ENCODE results near the gene MSRB1.
"Not testable (repeated sequence)": the region's sequence is repeated elsewhere in the genome, so short reads cannot be mapped to it uniquely, and the experiment has no call there.

MSRB1 gene

DNA sequence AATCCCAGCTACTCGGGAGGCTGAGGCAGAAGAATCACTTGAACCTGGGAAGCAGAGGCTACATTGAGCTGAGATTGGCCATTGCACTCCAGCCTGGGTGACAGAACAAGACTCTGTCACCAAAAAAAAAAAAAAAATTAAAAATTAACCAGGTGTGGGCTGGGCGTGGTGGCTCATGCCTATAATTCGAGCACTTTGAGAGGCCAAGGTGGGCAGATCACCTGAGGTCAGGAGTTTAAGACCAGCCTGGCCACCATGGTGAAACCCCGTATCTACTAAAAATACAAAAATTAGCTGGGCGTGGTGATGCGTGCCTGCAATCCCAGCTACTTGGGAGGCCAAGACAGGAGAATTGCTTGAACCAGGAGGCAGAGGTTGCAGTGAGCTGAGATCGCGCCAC lies 3.2 kb downstream of the MSRB1 start:
- DNase-seq (ENCODE audit: low read depth, low spot score): not testable (repeated sequence)

DNA sequence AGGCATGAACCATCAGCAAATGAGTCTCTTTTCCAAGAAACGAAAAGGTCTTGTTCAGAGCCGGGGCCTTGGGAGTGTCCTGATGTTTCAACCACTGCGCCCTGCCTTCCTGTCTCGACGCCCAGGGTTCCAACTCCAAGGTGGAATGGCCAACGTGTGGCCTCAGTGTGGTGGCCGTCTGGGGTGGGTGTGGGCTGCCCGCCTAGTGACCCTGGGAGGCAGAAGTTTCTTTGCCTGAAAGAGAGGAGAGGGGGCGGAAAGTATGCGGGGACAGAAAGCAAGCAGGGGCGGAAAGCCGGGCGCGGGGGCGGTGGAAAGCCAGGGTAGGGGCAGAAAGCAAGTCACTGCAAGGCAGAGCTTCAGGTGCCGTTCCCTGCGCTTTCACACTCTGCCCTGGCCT lies 4.1 kb downstream of the MSRB1 start:
- no peak for DNase-seq (ENCODE audit: low read depth, low spot score)

- no peak for DNase-seq (ENCODE audit: low read depth, low spot score)
Measured at GRCh38 chr16:1938316-1938715, 4.7 kb downstream of the MSRB1 start.

GRCh38 chr16:1936945-1937479 lies 6.0 kb downstream of the MSRB1 start:
- DNase-seq (ENCODE audit: low read depth, low spot score): no peak

DNA sequence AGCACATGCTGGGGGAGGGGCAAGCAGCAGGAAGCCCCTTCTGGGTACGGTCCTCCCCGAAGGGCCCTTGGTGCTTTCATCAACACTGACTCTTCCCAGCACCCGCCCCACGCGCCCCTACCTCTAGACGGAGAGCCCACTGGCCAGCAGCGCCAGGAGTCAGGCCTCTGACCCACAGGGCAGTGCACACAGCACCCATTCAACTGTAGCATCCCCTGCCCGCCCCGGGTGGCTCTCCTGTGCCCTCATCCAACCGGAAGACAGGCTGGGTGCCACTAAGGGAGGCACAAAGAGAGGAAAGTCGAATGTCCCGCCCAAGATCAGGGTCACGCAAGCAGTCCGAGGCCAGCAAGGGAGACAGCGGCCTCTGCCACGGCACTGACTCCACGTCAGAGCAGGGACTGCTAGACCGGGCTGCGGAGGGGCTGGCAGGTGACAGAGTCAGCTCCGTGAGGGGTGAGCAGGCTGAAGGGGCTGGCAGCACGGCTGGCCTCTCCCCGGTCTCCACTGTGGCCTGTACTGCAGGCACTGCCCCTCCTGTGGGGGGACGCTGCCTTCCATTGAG lies 9.8 kb downstream of the MSRB1 start:
- no peak for DNase-seq (ENCODE audit: low read depth, low spot score)

GRCh38 chr16:1932050-1933028 lies 10.7 kb downstream of the MSRB1 start:
- DNase-seq (ENCODE audit: low read depth, low spot score): no peak

- no peak for DNase-seq (ENCODE audit: low read depth, low spot score)
Measured at GRCh38 chr16:1930338-1930720, 12.7 kb downstream of the MSRB1 start.

DNA sequence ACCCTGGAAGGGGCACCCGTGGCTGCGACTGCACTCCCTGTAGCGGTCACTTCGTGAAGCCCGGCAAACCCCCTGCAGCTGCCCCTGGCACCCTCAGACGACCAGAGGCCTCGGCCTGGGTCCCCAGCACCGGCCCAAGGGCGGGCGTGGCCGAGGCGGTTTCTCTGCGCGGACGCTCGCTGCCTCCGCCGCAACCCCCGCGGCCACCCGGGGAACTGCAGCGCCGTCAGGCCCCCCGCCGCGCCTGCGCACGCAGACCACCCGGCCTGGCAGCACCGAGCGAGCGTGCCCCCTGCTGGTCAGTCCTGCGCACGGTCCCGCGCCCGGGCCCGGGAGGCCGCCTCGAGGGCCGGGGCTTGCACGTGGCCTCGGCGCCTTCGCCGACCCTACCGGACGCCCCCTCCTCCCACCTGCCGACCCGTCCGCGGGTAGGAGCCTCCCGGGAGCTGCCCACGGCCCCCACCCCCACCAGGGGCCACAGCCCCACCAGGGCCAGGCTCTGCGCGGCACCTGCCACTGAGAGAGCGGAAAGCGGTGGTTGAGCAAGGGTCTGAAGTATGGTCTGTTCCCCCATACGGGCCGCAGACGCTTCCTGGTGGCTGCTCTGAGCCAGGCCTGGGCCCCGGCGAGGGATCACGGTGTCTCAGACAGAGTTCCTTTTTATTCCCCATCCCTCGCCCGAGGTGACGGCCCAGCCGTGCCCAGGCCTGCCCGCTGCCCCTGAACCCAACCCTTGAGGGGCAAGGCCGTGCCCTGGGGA lies 13.2 kb downstream of the MSRB1 start:
- no peak for DNase-seq (ENCODE audit: low read depth, low spot score)

- DNase-seq (ENCODE audit: low read depth, low spot score): no peak
Measured at GRCh38 chr16:1929105-1929504, 13.9 kb downstream of the MSRB1 start.

DNA sequence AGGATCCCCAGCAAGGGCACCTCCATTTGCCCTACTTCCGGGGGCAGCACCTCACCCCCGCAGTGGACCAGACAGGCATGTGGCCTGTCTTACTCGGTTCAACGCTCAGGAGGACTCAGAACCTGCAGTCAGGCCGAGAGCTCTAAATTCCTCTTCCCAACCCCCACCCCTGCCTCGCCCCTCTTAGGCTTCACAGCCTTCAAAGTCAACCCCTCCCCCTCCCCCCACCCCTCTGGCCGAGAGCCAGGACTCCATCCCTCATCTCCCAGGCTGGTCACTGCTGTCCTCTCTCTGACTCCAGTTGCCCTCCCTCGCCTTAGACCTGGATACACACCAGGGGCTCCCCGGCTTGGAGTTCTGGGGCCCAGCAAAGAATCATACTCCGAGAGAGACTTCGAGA lies 16.7 kb downstream of the MSRB1 start:
- no peak for DNase-seq (ENCODE audit: low read depth, low spot score)

GRCh38 chr16:1924095-1924494 lies 18.9 kb downstream of the MSRB1 start:
- no peak for DNase-seq (ENCODE audit: low read depth, low spot score)

- no peak for DNase-seq (ENCODE audit: low read depth, low spot score)
Measured at GRCh38 chr16:1923299-1924034, 19.5 kb downstream of the MSRB1 start.

DNA sequence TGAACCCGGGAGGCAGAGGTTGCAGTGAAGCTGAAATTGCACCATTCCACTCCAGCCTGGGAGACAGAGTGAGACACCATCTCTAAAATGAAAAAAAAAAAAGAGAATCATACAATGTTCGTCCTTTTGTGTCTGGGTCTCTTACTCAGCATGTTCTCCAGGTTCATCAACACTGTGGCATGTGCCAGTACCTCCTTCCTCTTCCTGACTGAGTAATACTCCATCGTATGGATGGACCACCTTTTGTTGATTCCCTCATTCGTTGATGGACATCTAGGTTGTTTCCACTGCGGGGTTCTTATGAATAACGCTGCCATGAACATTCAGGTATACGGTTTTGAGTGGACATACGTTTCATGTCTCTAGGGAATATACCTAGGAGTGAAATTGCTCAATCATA lies 20.6 kb downstream of the MSRB1 start:
- DNase-seq (ENCODE audit: low read depth, low spot score): no peak

DNA sequence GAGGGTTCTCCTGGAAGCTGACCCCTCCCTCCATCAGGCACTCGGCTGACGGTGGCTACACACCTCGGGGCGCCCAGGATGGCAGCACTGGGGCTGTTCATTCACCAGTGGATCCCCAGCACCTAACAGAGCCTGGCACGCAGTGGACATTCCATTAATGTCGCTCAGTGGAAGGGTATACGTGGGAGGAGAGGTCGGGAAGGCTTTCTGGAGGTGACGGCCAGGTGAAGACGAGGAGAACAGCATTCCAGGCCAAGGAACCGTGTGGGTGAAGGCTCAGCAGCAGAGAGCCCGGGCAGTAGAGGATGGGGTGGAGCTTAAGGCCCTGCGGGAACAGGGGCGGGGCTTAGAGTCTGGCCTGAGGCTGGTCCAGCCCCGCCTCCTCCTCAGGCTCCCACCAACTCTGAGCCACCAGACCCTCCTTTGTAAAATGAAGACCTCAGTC lies 22.2 kb downstream of the MSRB1 start:
- DNase-seq (ENCODE audit: low read depth, low spot score): no peak

DNA sequence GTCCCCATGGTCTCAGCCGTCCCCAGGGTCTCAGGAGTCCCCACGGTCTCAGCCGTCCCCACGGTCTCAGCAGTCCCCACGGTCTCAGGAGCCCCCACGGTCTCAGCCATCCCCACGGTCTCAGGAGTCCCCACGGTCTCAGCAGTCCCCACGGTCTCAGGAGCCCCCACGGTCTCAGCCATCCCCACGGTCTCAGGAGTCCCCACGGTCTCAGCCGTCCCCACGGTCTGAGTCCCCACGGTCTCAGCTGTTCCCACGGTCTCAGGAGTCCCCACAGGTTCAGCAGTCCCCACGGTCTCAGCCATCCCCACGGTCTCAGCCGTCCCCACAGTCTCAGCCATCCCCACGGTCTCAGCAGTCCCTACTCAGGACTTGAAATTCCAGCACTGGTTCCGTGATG lies 22.9 kb downstream of the MSRB1 start:
- DNase-seq (ENCODE audit: low read depth, low spot score): not testable (repeated sequence)

DNA sequence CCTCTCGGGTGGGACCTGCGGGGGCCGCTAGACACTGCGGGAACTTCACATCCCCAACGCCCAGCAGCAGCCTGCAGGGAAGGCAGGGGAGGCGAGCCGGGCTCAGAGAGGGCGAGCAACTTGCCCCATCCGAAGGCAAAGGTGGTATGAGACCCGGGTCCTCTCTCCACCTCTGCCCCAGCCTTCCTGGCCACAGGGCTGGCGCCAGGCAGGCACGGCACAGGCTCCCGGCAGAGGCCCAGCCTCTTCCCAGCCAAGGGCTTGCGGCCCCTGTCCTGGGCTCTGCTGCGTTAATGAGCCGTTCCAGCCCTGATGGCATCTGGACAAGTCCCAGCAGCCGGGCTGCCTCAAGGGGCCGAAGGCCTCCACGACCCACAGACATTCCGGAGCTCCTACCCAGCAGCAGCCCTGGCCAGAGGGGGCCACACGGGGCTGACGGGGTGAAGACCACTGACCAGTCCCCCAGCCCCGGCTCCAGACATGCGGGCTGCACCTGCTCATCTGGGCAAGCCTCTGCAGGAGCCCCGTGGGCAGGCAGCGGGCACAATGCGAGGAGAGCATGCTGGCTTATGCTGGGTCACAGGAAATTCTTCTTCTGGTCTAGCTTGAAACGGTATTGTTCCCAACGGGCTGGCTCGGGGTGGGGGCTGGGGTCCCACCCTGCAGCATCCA lies 23.5 kb downstream of the MSRB1 start:
- DNase-seq (ENCODE audit: low read depth, low spot score): no peak

GRCh38 chr16:1918351-1919326 lies 24.4 kb downstream of the MSRB1 start, which contains the start of gene HS3ST6:
Gene HS3ST6 (minus strand): TSS chr16:1918415. CDS start chr16:1918323, 92 bp downstream.
- DNase-seq (ENCODE audit: low read depth, low spot score): no peak

DNA sequence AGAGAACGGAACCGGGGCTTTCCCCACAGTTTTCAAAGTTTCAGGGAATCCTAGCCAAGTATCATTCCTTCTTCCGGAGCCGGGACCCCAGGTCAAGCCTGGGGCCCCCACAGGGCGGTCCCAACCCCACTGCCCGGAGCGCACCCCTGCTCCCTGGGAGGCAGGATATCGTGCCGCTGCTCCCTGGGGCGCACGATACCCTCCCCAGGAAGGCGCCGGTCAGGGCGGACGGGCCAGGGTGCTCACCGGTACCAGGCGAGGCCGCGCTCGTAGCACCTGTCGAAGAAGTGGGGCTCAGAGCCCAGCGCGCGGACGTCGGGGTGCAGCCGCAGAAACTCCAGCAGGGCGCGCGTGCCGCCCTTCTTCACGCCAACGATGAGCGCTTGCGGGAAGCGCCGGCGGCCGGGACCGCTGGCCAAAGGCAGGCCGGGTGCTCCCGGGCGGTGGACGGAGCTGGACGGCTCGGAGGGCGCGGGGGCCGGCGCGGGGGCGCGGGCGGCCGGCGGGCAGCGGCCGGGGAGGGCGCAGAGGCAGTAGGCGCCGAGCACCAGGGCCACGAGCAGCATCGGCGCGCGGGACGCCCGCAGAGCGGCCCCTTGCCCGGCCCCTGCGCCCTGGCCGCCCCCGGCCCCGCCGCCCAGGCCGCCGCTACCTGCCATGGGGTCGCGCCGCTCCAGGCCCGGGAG lies 25.2 kb downstream of the MSRB1 start:
- DNase-seq (ENCODE audit: low read depth, low spot score): no peak
